Measurements from ENCODE around the gene CAV1.
"Not testable (repeated sequence)": the region's sequence is repeated elsewhere in the genome, so short reads cannot be mapped to it uniquely, and the experiment has no call there.

CAV1 gene

DNA sequence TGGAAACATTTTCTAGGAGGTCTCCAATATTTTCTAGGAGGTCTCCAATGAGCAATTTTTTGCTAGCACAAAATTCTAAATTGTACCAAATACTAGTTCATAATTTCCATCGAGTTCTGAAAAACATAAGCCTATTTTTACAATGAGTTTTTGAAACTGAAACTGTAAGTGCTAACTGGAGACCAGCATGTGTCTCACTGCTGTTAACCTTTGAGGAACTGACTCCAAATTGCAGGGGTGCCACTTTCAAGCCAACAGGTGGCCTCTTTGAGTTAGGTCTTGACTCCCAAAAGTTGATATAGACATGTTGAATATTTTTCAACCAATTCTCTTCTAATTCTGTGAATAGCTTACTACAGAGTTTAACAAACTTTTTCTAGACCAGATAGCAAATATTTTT is 58.8 kb downstream of the CAV1 start:
- DNase-seq: no peak

DNA sequence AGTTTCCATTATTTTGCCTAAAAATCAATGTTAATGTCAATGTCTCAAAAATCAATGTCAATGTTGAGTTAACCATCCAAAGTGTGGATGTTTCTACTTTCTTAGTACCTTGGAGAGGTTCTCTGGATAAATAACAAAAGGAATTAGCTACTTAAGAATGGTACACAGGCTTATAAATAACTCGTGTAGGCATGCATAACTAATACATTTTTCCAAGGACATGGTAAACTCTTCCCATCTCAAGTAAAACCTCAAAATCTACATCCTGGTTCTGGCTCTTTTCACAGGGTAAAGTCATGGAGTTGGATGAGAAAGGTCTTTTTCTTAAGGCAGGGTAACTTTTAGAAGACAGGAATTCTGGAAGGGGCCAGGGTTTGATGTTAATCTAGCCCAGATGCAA is 59.9 kb downstream of the CAV1 start:
- DNase-seq: no peak

DNA sequence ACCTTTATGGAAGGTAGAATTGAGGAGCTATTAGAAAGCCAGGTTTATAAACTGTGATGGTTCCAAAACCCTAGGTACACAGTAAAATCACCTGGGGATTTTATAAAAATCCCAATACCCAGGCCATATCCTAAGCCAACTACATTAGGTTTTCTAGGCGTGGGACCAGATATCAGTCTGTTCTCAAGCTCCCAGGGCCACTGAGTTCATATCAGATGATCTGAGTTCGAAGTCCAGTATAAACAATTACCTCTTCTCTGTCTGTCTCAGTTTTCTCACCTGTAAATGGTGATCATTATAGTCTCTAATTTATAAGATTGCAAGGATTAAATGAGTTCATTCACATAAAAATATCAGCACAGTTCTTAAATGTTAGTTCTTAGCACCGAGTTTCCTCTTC is 60.6 kb downstream of the CAV1 start:
- DNase-seq: no peak

DNA sequence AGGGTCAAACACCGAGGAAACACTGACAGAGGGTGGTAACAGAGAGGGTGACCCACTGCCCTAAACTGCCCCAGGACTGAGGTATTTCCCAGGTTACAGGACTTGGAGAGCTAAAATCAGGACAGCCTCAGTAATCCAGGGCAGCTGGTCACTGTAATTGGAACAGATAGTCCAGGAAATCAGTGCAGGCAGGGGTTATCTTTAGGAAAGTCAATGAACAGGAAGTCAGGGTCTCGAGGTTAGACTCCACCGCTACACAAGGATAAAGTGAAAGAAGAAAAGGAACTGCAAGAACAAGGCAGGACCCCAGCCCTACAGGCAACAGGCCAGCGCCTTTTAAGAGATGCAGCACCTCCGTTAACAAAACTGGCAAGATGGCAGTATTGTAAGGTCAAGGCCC is 61.1 kb downstream of the CAV1 start:
- no peak for DNase-seq

DNA sequence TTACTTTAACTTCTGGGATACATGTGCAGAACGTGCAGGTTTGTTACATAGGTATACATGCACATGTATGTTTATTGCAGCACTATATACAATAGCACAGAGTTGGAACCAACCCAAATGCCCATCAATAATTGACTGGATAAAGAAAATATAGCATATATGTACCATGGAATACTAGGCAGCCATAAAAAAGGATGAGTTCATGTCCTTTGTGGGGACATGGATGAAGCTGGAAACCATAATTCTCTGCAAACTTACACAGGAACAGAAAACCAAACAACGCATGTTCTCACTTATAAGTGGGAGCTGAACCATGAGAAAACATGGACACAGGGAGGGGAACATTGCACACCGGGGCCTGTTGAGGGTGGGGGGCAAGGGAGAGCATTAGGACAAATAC is 62.4 kb downstream of the CAV1 start:
- not testable (repeated sequence) for DNase-seq

DNA sequence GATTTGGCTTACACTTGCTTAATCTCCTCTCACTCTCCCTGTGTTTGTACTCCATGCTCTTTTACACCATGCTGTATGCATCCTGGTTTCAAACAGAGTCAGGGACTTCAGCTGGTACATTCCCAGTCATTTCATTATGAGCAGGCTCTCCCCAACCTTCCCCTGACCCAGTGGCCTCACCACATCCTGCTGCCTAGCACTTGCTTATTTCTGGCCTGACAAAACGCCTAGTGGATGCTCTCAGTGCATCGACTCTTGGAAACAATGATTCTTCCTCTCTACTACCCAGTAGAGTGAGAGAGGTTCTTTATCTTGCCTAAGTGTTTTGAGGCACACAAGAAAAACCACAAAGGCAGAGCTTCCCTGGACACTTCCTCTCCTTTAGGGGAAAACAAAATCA is 63.4 kb downstream of the CAV1 start:
- no peak for DNase-seq

DNA sequence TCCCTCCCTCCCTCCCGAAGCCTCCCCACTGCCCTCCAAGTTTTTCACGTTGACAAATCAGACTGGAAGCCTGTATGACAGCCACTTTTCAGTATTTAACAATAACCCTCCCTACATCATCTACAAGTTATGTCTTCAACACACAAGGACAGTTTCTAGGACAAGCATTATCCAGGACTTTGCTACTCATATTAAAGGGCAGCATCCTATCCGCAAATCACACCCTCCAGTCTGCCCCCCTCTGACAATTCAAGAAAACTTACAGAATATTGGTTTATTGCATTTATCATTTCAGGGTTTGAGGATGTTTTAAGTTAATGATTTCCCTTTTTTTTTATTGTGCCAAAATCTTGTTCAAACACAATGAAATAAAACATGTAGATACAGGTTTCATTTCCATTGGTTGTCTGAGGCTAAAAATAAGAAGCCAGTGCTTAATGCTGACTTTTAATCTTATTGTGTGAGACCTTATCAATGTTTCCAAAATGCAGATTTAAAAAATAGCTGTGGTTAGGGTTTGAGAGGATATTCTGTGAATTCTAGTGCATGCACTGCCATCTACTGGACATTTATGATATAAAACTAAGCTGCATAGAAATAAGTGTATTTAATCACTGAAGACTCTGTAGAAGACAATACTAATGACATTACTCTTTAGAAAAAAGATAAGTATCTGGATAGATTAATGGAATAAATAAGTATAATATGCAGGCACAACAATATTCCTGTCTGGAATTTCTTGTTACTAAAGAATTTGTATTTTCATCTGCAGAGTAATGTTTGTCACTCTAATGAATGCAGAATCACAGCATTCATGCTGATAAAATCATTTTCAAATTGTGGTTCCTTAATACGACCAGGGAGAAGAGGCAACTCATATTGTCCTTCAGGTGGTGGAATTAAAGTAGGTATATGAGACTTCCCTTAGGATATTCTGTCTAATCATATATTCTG is 64.1 kb downstream of the CAV1 start:
- DNase-seq: no peak

DNA sequence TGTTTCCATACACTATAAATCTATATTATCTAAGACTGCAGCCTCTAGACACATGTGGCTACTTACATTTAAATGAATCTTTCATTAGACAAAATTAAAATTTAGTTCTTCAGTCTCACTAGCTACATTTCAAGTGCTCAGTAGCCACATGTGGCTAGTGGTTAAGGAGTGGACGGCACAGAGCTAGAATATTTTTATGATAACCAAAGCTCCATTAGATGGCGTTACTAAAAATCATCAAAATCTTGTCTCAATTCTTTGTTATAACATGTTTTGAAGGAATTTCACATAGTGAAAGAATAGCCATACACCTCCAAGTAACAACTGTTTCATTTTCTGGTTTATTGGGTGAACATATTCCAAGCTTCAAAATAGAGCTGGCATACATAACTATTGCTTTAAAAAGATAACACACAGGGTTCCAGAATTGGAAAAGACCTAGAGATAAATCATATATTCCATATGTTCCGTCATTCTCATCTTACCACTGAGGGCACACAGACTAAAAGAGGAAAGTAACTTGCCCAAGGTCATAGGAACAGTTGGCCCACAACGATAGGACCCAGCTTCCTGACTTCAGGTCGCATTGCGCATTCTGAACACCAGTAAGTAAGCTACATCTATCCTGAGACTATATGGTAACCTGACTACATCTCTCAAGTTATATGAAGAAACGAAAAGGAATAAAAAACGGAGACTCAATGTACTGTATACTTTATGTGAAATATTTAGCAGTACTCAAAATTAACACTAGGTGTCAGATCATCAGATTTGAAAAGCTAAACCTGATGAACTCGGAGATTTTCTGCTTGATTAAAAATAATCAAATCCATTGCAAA is 66.6 kb downstream of the CAV1 start:
- no peak for DNase-seq

DNA sequence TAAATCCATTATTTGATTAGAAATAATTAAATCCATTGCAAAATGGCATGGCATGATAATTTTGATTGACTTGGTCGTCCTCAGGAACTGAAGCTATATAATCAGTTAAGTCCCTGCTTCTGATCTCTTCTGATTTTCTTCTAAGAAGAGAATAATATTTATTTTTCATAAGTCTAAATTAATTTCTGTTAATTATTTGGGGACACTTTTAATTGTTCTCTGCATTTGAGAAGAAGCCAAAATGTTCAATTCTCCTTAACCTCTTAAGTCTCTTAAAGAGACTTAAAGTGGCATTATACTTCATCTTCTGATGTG is 67.2 kb downstream of the CAV1 start:
- no peak for DNase-seq

DNA sequence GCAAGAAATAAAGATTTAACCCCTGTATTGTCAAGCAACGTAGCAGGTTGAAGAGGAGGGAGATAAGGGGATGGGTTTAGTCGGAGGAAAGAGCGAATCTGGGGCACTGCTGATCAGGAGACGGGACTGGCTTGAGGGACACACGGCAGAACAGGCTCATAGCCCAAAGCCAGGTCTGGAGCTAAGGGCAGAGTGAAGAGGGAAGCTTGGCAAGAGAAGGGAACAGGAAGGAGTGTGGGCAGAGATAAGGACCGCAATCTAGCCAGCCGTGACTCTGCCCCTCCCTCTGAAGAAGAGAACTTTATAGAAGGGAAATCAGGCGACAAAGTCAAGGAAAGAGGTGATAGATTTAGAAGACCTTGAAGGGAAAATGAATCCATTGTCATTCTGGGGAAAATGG is 67.6 kb downstream of the CAV1 start:
- no peak for DNase-seq

DNA sequence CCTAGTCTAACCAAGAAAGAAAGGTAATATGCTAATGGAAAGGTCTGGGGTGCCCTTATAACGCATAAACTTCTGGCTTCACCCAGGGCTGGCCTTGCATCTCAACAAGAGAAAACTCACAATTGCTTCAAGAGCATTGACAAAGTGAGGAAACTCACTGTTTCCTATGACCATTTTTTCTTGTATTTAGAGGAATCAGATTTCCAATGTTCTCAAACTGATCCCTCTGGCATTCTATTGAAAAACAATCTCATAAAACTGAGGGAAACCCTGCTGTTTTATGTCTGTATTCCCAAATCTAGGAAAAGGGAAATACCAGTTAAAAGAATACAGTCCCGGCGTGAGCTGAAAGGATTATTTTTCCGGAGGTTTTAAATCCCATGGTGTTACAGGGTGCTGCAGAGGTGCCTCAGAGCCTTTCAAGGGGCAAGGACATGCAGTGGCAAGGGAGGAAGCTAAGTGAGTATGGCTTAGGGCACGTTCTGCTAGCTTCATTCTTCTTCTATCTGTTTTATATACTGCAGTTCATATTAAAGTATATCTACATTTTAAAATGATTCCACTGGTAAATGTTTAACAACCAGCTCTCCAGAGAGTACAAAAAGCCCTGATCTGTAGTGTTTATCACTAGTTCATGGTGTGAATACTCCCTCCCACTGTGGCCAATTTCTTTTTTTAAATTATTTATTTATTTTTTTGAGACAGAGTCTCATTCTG is 68.7 kb downstream of the CAV1 start:
- DNase-seq: no peak

DNA sequence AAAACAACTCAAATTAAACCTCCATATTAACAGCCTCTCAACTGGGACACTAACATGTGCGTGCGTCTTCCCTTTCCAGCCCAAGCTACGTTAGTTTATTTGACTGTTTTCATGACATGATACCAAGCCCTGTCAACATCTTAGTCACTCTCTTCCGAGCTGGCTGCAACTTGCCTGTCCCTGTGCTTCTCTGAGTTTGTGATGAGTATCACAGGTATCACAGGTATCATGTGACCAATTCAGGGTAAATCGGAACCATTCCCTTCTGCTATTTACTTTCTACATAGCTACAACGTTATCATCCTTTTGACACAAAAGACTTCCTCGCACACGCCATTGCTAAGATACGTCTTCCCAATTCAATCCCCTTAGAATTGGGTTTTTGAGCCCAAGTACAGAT is 70.2 kb downstream of the CAV1 start:
- DNase-seq: no peak

DNA sequence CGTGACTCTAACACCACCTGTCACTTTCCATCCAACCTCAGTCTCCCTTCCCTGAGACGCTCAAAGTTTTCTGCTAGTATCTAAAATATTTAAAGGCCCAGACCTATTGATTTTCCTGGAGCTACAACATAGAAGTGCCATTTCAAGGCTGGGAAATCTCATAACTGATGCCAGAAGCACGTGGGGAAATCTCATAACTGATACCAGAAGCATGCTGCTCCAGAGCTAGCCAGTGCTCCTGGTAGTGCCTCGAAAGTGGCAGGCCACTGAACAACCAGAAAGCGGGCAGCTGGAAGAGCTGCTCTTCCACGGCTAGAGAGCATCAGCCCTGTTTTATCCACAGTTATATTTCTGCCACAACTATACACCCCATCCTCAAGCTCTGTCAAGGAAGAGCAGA is 72.5 kb downstream of the CAV1 start:
- no peak for DNase-seq

DNA sequence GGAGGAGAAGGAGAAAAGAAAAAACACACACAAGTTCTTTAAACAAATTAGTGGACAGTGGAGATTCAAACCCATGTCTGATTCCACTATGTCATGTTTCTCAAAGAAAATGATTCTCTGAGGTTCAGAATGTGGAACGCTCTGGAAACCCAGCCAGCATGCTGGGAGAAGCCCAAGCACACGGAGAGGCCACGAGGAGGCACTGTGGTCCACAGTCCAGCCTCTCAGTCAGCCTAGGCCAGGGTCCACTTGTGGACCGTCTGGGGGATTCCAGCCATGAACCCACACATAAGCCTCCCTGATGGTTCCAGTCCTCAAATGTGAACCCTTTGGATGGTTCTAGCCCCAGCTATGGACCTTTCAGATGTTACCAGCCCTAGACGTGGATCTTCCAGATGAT is 73.4 kb downstream of the CAV1 start:
- no peak for DNase-seq

DNA sequence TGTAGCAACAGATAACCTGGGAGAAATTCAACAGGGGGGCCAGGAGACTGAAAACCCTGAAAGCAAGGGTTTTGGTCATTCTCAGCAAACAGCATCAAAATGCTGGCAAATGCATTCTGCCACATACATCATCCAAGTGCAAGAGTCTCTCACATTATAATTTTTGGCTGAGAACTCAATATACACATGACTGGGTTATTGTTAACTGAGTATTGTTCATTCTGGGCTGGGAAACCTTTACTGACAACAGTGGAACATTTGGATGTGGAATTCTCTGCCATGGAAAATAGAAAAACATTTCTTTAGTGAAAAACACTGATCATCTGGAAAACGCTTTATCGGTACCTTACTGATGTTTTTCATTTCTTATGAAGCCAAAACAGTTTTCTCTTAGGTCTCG is 74.0 kb downstream of the CAV1 start:
- DNase-seq: no peak

DNA sequence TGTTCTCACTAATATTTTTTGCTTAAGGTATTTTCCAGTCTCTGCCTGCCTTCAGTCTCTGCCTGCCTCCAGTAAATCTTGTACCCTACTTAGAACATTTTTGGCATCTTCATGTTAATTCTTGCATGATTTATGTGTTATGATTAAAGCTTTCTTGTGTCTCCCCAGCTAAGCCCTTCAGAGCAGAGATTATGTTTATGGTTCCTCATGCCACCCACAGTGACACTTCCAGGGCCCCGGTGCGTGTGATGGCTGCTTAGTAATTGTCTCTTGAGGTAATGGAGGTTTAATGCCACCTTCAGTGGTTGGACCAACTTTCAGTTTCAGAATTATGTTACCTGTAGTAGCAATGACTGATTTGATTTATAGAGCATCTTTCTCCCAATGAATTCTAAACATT is 76.6 kb downstream of the CAV1 start:
- DNase-seq: peak; percentile 35

DNA sequence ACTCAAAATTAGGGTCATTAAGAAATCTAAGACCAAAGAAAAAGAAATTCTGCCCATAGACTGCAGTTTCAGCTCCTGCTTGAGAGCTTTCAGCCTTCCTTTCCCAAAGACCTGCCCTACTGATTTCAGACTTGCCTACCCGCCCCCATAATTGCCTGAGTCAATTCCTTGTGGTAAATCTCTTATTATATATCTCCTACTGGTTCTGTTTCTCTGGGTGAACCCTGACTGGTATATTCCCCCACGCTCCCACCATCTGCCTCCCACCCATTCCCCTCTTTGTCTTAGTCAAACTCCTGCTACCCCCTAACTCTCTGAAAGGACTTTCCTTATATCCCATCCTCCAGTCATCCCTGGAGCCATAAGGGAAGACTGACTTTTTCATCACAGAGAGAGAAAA is 82.5 kb downstream of the CAV1 start:
- no peak for DNase-seq

DNA sequence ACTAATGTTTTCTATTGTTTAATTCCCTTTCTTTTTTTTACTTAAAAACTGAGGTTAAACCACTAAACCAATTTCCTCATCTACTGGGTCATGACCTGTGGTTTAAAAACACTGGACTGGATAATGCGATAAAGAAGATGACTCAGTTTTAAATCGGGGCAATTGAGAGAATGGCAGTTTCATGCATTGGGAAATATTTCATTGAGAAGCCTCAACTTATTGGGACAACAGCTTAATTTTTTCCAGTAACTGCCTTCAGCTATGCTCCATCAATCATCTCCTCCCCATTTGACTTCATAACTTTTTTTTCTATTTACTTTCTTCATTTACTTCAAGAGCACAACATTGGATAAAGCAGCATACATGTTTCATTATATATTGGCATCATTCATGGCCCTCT is 85.4 kb downstream of the CAV1 start:
- no peak for DNase-seq

DNA sequence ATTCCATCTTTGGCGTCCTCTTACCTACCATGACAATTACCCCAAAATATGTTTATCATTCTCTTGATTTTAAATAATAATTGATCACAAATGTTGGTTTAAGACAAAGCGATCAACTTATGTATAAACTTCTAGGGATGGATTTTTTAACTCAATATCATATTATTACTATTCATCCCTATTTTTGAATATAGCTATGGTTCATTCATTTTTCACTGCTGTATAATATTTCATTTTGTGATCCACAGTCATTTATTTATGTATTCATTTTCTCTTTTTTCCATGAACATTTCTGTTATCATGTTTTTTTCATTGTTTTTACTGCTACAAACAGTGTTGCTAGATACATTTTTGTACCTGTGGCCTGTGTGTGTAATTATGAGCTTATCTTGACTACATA is 85.9 kb downstream of the CAV1 start:
- no peak for DNase-seq
